PFSK-1 (cell line): ENCODE measurements around the gene ADAM33.

Source experiments
- FOXP2 ChIP-seq: optimal IDR thresholded peaks from 2 replicates; pipeline ENCODE3; 2011; ENCODE audit warnings: borderline replicate concordance, control low read depth, inconsistent platforms; ENCODE audit not compliant: insufficient read depth; ENCODE audit errors: extremely low read length, extremely low read depth
- POLR2AphosphoS5 ChIP-seq: IDR thresholded peaks from 2 replicates; pipeline ENCODE4 v1.6.1; 2012; ENCODE audit warnings: low read depth, mild to moderate bottlenecking, control low read depth, low read length, moderate library complexity
- REST ChIP-seq, 2 experiments: IDR thresholded peaks; 2 replicates each; pipeline versions ENCODE4 v1.6.1 to v1.8.0; 2011 to 2012; ENCODE audit warnings: low read depth in 2 of 2, low read length in 2 of 2, control low read depth in 1 of 2, inconsistent platforms in 1 of 2, mild to moderate bottlenecking in 1 of 2, moderate library complexity in 1 of 2; ENCODE audit not compliant: insufficient read depth in 1 of 2
- SIN3A ChIP-seq: IDR thresholded peaks from 2 replicates; pipeline ENCODE4 v1.6.1; 2012; ENCODE audit warnings: mild to moderate bottlenecking, low read length, moderate library complexity, borderline replicate concordance; ENCODE audit not compliant: insufficient read depth
- TAF1 ChIP-seq: IDR thresholded peaks from 2 replicates; pipeline ENCODE4 v1.6.1; 2012; ENCODE audit warnings: low read length, control low read depth, borderline replicate concordance; ENCODE audit not compliant: insufficient read depth

Gene ADAM33

DNA sequence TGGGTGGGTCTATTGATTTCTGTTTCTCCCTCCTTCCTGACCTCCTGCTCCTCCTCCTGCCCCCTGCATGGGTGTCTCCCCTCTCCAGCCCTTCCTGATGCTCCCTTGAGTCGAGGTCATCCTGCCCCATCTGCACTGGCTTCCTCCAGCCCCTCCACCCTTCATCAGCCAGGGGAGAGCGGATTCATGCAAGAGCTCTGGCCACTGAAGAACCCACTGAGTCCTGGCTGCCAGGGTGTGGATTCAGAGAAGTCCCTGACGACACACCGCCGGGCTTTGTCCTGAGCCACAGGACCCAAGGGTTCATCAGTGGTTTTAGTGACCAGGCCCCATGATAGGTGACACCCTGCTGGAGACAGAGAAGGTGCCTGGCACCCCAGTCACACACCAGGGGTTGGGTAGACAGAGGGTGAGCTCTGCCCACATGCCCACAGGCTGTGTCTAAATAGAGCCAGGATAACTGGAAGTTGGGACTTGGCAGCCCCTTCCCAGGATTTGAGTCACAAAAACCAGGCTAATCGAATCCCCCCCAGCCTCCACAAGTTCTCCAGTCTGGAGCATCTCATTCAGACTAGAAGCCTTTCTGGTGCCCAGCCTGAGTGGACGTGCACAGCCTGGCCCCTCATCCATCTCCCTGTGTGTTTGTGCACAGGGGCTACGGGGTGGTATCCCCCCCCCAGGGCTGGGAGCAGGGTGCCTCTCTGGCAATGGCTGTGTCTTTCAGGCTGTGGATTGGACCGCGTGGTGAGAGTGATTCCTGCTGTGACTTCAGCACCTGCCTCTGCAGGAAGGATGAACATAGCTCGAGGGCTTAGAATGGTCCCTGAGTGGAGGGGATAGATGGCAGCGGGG lies 19.8 kb downstream of the ADAM33 start:
- TF ChIP-seq FOXP2 (no peak), SIN3A (no peak), POLR2AphosphoS5 (no peak), REST (IDR thresholded peaks at IDR 0.05; ENCODE audit: insufficient read depth in 1 of 2, low read depth in 2 of 2, low read length in 2 of 2) (no peak), TAF1 (no peak)

- TF ChIP-seq TAF1, result no peak
- no peak for TF ChIP-seq FOXP2
- TF ChIP-seq SIN3A, result no peak
- TF ChIP-seq REST (IDR thresholded peaks at IDR 0.05; ENCODE audit: insufficient read depth in 1 of 2, low read depth in 2 of 2, low read length in 2 of 2), result no peak
- no peak for TF ChIP-seq POLR2AphosphoS5
These were observed 20.6 kb downstream of the ADAM33 start for GRCh38 chr20:3661060-3661813.

DNA sequence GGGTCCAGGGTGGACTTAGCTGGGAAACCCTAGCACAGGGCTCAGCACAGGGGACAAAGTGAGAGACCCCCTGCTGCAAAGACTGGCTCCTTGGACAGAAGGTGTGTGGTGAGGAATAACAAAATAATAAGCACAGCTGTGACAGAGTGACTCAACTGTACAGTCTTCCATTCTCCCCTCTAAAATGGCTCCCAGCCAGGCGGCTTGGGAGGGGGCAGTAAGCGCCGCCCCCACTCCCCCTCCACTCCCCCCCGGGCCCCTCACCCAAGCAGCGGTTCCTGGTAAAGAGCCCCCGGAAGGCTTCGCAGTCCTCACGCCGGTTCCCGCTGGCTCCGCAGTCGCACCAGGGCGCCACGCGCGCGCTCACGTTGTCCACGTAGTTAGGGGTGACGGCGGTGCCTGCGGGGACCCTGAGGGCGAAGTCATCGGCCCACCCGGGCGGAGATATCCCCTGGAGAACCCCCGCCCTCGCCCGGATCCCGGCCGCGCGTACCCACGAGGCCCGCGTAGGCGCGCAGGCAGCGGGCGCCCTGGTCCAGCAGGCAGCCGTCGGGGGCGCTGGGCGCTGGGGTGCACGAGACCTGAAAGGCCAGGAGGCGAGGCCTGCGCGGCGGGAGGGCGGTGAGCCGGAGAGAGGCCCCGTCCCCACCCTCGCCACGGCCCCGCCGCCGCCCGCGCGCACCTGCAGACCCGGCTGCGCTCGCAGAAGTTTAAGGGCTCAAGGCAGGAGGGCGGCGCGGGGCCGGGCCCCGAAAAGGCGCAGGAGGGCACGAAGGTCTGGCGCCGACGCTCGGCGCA lies 21.3 kb downstream of the ADAM33 start:
- no peak for TF ChIP-seq TAF1
- no peak for TF ChIP-seq FOXP2
- TF ChIP-seq REST (IDR thresholded peaks at IDR 0.05; ENCODE audit: insufficient read depth in 1 of 2, low read depth in 2 of 2, low read length in 2 of 2), result no peak
- no peak for TF ChIP-seq POLR2AphosphoS5
- TF ChIP-seq SIN3A, result no peak

GRCh38 chr20:3659492-3660261 lies 22.1 kb downstream of the ADAM33 start:
- TF ChIP-seq REST (IDR thresholded peaks at IDR 0.05; ENCODE audit: insufficient read depth in 1 of 2, low read depth in 2 of 2, low read length in 2 of 2), result no peak
- TF ChIP-seq SIN3A, result no peak
- TF ChIP-seq FOXP2, result no peak
- no peak for TF ChIP-seq TAF1
- no peak for TF ChIP-seq POLR2AphosphoS5
